GM19395 (cell line): Measurements from ENCODE around the gene SNX8.

ENCODE experiments used
- ATAC-seq: cut with Tn5 transposase; IDR thresholded peaks from one replicate; pipeline ENCODE4 v1.9.1; 2021; ENCODE audit warnings: mild to moderate bottlenecking, moderate library complexity; ENCODE audit not compliant: unreplicated experiment

SNX8 gene

DNA sequence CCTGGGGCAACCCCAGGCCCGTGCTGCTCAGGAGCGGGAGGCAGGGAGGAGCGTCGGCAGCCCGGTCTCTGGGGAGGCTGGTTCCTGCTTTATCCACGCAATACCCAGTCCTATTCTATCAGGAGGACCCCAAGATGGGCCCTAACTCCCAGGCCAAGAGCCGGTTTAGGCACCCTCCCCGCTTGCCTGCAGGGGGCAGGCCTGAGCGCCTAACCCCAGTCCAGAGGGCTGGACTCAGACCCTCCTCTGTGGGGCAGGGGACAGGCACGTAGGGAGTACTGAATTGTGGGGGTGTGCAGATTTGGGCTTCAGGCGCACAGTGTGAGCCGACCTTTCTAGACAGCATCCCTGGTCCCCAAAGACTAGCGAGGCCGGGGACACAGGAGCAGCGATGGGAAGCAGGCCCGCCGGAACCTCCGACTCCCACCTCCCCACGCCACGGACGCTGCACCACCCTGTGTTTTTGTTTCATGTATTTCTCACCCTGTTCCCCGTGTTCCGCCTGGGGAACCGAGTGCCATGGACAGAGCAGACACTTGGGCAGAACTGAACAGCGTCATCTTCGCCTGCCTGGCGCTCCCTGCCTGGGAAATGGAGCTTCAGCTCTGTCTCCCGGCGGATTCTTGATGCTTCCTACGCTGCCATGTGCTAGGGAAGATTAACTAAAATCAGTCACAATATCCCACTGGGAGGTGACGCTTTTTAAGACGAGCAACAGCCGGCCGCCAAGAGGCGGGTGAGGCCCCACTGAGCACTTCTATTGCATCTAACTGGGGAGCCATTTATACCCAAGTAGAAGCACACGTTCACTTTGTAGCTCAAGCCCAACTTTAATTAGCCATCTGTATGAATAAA lies 66.9 kb downstream of the SNX8 start:
- ATAC-seq, result no peak

DNA sequence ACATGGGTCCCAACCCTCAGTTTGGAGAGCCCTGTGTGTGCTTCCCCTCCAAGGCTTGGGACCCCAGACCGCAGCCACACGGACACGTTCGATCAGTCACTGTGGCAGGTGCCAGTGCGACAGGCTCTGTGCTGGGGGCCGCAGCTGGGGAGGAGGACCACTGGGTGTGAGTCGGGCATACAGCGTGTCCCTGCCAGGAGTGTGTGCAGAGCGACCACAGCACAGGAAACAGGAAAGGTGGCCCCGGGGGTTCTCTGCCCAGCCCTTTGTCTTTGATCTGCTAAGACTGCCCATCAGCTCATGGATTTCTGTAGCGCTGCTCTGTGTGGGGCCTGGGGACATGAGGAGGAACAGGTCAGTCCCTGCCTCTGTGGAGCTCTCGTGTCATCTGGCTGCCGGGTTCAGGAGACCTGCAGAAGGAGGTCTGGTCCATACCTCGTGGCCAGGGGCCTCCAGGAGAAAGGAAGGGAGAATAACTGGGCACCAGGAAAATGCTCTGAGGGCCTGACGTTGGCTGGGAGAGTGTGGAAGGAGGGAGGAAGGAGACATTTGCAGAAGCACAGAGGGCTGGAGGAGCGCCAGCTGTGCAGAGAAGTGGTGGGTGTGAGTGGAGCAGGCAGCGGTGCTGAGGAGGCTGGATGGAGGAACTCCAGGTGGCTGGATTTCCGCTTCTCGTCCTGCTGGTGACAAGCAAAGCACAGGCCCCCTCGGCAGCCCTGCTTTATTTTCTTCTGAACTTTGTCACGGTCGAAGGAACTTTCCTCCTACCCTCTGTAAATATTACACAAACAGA lies 68.2 kb downstream of the SNX8 start:
- no peak for ATAC-seq

DNA sequence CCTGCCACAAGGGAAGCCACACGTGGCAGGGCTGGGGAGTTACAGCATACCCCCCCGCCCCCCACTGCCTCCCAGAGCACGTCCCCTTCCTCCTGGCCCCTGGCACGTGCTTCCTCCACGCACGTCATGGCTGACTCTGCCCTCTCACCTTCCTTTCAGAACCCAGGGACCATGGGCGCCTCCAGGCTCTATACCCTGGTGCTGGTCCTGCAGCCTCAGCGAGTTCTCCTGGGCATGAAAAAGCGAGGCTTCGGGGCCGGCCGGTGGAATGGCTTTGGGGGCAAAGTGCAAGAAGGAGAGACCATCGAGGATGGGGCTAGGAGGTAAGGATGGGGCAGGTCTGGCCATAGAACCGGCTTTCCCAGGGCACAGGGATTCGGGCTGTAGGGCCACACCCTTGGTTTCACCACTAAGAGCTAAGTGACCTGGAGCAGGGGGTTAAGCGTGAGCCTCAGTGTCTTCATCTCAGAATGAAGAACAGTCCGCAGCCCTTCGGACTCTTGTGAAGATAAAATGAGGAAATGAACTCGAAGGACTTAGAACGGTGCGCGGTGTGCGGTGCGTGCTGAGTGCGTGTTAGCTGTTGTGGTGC lies 69.7 kb downstream of the SNX8 start:
- no peak for ATAC-seq

DNA sequence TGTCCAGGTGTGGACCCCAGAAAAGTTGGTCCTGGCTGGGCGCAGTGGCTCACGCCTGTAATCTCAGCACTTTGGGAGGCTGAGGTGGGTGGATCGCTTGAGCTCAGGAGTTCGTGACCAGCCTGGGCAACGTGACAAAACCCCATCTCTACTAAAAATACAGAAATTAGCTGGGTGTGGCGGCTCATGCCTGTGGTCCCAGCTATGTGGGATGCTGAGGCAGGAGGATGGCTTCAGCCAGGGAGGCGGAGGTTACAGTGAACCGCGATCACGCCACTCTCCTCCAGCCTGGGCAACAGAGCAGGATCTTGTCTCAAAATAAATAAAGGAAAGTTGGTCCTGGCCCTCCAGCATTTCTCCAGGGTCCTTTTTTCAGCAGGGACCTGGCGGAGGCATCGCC lies 70.8 kb downstream of the SNX8 start:
- ATAC-seq, result no peak

DNA sequence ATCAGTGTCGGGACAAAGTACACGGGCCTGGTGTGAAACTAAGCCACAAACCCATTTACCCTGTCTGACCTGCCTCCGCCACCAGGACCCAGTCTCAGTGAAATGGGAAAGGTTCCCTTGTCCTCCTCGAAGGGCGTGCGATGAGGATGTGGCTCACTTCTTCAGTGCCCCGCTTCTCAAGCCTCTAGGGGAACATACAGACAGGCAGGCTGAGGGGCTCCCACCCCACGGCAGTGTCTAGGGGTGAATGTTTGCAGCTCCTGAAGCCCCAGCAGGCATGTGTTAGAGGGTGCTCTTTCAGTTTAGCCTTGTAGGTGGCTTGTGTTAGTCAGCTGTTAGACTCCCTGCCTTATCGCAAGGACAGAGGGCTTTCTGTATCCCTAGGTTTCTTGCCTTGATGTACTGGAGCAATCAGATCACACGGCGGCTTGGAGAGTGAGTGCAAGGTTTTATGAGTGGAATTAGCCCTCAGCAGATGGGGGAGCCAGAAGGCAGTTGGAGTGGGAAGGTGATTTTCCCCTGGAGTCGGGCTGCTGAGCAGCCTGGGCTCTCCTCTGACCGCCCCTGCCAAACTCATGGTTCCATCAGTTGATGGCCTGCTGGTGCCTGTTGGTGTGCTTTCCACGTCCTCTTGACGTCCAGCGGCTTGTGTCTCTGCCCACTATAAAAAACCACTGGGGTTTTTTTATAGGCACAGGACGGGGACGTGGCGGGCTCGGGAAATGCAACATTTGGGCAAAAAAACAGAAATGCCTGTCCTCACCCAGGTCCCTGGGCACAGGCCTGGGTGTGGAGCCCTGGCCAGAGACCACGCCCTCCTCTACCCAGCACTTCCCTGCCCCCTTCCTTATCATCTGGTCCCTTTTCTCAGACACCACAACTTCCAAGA lies 71.5 kb downstream of the SNX8 start:
- ATAC-seq, result peak; percentile 32

DNA sequence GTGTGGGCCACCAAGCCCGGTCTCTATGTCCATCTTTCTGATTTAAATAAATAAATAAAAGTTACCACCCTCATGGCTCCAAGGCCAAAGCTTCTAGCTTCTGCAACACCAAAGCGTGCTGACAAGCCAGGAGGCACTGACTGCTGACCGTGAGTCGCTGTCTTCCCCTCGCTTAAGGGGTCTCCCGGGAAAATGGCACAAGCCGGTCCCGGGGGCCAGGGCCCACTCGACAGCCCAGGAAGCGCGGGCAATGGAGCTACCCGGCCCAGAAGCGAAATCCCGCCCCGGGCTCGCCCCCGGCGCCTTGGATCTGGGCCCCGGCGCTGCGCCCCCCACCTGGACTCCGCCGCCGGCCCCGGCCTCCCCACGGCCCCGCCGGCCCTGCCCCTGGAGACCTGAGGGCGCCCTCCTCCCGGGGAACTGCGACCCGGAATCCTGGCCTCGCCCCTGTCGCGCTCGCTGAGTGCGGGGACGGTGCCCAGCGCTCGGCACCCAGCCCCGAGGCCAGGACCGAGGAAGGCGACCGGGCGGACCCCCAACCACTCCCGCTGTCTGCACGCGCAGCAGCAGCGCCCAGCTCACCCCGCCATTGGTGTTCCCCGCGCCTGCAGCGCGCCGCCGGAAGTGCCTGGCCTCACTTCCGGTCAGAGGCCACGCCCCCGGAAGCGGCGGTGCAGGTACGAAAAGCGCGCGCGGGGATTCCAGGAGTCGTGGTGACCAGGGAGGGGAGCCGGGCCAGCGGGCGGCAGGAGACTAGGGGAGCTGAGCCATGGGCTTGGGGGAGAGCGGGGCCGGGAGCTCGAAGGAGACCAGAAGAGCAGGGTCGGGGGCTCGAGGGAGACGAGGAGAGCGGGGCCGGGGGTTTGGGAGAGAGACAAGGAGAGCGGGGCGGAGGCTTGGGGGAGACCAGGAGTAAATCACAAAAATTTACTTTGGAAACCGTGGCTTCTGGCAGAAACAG lies 72.4 kb downstream of the SNX8 start, which contains the start of the genes MRM2 and NUDT1:
TSS of gene MRM2 (minus strand) at position 626 of the 961 bp plus-strand sequence. CDS start at position 590, 36 bp downstream.
TSS of gene NUDT1 (plus strand) at position 647 of the 961 bp plus-strand sequence. CDS start 2,349 bp downstream, outside the sequence.
- ATAC-seq, result peak; percentile 60

DNA sequence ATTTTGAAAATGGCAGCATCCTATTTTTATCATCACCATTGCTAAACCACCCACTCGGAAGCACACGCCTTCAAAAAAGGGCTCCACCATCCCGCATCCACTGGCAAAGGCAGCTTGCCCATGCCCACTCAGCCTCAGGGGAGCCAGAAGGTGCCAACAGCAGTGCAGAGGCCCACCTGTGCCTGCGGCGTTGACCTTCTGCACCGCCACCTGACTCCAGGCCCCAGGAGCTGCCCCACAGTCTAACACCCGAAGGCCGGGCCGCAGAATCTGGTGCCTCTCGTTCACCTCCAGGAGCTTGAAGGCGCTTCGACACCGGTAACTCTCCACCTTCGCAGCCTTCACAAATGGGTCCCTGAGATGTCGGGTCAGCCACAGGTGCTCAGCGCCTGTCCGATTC lies 75.0 kb downstream of the SNX8 start:
- no peak for ATAC-seq

DNA sequence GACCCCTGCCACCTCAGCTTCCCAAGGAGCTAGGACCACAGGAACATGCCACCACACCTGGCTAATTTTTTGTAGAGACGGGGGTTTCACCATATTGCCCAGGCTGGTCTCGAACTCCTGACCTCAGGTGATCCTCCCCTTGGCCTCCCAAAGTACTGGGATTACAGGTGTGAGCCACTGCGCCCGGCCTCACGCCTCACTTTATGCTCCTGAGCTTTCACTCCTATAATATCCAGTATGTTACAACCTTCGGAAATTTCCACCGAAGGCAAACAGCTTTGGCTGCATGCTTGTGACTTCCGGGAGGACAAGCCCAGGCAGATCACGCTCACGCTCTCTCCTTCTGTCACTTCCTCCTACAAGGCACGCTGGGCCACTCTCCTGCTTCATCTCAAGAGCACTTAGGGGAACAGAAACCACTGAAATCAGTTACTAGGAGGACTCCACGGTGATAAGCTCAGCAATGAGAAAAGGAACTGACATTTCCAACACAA lies 77.1 kb downstream of the SNX8 start:
- ATAC-seq, result peak; percentile 69

DNA sequence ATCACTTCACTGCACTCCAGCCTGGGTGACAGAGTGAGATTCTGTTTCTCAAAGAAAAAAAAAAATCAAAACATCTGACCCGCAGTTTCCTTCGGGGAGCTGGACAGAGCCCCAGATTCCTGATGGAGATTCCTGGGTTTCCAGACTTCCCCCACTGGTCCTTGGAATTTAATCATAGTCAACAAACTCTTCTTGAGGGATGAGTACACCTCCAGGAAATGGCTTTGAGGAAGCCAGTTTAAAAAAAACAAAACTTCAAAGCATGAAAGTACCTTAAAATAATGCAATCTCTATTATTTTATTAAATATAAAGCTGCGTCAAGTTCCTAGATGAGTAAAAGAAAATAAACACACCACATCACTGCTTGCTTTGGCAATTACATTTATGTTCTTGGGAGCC lies 80.3 kb downstream of the SNX8 start:
- no peak for ATAC-seq

DNA sequence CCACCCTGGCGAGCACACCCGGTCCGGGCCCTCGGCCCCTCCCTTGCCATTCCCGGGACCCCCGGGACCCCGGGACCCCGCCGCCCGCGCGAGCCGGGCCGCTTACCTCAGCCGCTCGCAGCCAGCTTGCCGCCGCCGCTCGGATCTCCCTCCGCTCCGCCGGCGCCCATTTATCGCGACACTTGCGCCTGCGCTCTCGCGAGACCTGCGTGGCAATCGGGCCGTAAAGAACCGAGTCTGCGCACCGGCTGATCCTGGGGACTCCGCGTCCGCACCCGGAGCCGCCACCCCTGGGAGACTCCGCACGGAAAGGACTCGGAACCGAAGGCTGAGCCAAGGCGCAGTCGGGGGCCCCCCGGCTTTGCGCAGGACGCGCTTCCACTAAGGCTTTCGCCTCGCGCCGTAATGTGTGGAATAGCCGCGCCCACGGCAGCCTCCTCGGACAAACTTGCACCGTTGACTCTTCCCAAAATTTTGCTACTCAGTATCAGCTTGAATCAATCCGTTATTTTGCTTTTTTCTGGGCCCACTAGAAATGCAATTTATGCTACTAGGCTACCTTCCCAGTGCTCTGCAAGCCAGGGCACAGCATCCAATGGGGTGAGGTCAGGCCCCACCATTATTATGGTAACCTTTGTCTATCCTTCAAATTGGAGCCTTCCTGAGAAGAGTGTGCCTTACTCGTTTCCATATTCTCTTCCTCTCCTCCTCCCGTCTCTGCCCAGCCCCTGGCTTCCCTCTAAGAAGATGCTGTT lies 81.3 kb downstream of the SNX8 start, which contains the start of gene MAD1L1:
TSS of gene MAD1L1 (minus strand) at position 180 of the 755 bp plus-strand sequence. CDS start 2,812 bp downstream, outside the sequence.
- peak; percentile 72 for ATAC-seq

DNA sequence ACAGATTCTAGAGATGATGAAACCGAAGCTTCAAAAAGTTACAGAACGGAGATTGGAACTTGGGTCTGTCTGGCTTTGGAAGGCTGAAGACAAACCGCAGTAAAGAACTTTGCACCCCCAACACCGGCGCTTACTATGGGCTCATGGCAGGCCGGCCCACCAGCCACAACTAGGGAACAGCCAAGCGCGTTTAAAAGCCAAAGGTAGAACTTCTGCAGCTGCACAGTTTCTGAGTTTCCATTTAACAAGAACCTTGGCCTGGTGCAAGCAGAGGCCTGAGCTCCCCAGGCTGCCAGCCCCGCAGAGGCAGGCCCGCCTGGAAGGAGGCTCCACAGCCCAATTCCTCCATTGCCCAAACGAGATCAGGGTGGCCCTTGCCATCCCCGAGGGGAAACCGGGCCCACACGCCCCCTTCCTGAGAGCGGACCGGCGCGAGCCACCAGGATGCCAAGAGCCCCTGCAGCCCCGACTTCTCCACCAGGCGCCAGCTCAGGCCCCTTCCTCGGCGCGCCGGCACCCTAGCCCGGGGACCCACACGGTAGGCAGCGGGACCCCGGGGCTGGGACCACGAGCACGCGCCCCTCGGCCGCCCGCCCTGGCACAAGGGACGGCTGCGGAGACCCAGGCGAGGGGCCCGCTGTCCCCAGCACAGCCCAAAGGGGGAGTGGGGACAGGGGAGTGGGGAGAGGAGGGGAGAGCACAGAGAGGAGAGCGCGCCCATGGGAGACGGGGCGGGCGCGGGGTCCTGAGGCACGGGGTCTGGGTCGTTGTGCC lies 82.1 kb downstream of the SNX8 start:
- ATAC-seq, result peak; percentile 28

DNA sequence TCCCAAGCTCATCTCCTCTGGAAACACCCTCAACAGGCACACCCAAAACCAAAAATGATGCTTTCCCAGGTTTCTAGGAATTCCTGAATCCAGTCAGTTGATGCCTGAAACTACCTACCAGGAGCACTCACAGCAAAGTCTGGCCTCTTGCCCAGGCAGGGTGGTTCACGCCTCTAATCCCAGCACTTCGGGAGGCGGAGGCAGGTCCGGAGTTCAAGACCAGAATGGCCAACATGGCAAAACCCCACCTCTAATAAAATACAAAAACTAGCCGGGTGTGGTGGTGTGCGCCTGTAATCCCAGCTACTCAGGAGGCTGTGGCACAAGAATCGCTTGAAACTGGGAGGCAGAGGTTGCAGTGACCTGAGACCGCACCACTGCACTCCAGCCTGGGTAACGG lies 83.4 kb downstream of the SNX8 start:
- no peak for ATAC-seq

DNA sequence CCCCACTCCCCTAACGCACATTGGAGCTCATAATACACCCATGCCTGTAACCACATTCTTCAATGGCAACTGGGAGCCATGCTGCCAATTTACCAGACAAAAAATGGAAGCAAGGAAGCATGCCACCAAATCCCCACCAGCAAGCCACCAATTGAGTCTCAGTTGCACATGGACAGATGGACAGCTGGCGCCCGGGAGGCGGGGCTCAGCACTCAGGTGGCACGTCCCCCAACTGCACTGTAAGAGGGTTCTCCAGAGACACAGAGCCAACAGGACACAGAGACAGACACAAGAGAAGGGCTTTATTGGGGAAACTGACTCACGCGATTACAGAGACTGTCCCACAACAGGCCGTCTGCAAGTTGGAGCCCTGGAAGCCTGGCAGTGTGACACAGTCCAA lies 84.0 kb downstream of the SNX8 start:
- no peak for ATAC-seq

DNA sequence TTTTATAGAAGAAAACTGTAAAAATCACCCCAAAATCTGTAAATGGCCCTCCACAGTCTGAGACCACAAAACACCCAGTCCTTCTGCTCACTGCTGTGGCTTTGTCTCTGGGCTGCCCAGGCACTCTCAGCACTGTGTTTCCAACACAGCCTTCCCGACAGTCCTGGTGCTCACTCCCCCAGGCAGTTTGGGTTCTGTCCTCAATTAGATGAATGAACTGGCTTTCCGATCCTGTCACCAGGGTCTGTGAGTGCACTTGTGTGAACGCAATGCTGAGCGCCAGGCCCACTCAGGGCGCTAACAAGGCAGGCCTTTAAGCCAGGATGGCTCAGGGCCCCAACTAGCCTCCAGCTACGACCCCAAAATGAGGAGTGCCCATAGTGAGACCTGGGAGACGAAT lies 84.8 kb downstream of the SNX8 start:
- no peak for ATAC-seq

DNA sequence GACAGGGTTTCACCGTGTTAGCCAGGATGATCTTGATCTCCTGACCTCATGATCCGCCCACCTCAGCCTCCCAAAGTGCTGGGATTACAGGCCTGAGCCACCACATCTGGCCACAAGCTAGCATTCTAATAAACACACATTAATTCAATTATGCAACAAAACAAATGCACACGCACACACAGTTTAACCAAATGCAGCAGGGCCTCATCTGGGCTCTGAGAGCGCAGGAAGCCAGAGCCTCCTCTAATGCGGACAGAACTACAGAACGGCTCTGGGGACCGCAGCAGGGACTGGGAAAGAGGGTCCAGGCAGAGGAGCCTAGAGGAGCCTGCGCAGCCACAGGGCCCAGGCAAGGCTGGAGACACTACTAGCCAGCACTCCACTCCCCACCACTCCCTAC lies 85.3 kb downstream of the SNX8 start:
- no peak for ATAC-seq

DNA sequence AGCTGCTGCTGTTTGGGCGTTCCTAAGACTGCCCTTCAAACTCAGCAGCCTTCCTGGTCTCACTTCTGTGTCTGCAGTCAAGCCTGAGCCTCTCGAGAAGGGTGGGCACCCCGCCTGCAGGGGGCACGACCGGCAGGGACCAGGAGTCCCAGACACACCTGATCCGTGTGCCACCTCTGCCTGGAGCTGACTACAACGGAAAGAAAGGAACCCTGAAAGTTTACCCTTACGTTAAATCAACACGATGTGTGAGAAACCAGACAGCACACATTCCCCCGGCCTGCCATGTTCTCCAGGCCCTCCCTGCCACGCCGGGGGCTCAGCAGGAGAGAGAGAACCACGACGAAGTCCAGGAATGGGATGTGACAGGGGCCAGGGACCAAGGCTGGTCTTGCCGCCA lies 86.5 kb downstream of the SNX8 start:
- ATAC-seq, result no peak

DNA sequence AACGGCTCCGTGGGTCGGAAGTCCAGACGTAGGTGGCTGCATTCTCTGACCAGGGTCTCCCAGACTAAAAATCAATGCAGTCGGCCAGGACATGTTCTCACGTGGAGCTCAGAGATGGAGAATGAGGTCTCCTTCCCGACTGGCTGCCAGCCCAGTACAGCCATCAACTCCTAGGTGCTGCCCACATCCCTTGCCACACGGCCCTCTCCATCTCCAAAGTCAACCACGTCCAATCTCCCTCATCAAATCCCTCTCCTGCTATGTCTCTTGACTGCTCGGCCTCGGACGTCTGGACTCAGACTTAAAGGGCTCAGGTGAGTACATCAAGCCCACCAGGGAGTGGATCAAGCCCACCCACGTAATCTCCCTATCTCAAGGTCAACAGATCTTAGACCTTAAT lies 88.4 kb downstream of the SNX8 start:
- ATAC-seq, result no peak

DNA sequence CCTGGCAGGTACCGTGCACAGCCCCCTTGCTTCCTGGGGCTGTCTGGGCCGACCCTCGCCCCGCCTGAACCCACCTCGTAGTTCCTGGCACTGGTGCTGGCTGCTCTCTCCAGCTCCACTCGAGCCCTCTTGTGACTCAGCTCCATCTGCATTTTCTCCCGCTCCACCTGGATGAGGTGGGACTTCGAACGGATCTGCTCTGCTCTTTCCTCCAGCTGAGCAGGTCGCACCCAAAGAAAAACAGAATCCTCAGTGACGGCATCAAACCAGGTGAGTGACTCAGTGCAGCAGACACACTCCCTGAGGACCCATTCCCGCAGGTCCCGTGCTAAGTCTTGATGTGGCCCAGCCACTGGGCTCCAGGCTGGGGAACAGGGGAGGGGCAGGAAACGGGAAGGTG lies 88.9 kb downstream of the SNX8 start:
- no peak for ATAC-seq
